OCI-LY7 (cell line): ENCODE results near the gene MAPK12. TPM values are rescaled to one million over a fixed set of nuclear protein-coding genes. Genes with fewer than 3 reads are reported as not detected.

Experiments used
- BruUV-seq: library from RNA; stranded (reverse); fragments of 400-500 nt; replicated peaks from 2 replicates; lab custom pipeline; 2021; lab: Mats Ljungman, UMichigan
- CTCF ChIA-PET: fragments of 300-600 bp; sonication (Branson Sonifier 250); formaldehyde crosslinking; loops from one replicate; lab custom pipeline; 2022; ENCODE audit warnings: antibody characterized with exemption; ENCODE audit not compliant: unreplicated experiment; lab: Charles Lee
- POLR2A ChIA-PET: fragments of 300-600 bp; sonication (Branson Sonifier 250); formaldehyde crosslinking; loops from one replicate; lab custom pipeline; 2022; ENCODE audit warnings: antibody characterized with exemption; lab: Charles Lee
- DNase-seq: peaks from one replicate; pipeline ENCODE4 v3.0.0-alpha.2; 2015; ENCODE audit warnings: low spot score
- H2AFZ ChIP-seq: fragments of 200-600 bp; sonication (generic), shearing (Covaris generic); 2 replicates; pipeline ENCODE4 v1.6.1; 2014; ENCODE audit warnings: mild to moderate bottlenecking, antibody characterized with exemption, low read length, moderate library complexity
- H3K27ac ChIP-seq: fragments of 200-600 bp; sonication (generic); 2 replicates; pipeline ENCODE4 v1.5.1; 2014; ENCODE audit warnings: mixed run types, low read depth, mild to moderate bottlenecking, moderate library complexity, low read length, inconsistent platforms; ENCODE audit not compliant: poor library complexity, severe bottlenecking
- H3K36me3 ChIP-seq: fragments of 200-600 bp; sonication (generic); 2 replicates; pipeline ENCODE4 v1.6.1; 2014; ENCODE audit warnings: mild to moderate bottlenecking, antibody characterized with exemption, low read length, moderate library complexity, mixed read lengths; ENCODE audit not compliant: insufficient read depth
- H3K4me1 ChIP-seq: fragments of 200-600 bp; sonication (generic); 2 replicates; pipeline ENCODE4 v1.5.1; 2014; ENCODE audit warnings: mild to moderate bottlenecking, low read length; ENCODE audit not compliant: insufficient read depth, poor library complexity, severe bottlenecking
- H3K4me2 ChIP-seq: fragments of 200-600 bp; sonication (generic); 2 replicates; pipeline ENCODE4 v1.6.1; 2014; ENCODE audit warnings: mild to moderate bottlenecking, low read length
- H3K4me3 ChIP-seq: fragments of 200-600 bp; sonication (generic); 2 replicates; pipeline ENCODE4 v1.5.1; 2014; ENCODE audit warnings: mild to moderate bottlenecking, low read depth, low read length; ENCODE audit not compliant: poor library complexity, severe bottlenecking
- H3K79me2 ChIP-seq: fragments of 200-600 bp; sonication (generic); 2 replicates; pipeline ENCODE4 v1.6.1; 2016; ENCODE audit warnings: low read depth, mild to moderate bottlenecking, low read length, moderate library complexity, mixed read lengths; ENCODE audit not compliant: insufficient read depth
- H3K9me2 ChIP-seq: fragments of 200-600 bp; sonication (generic); 2 replicates; pipeline ENCODE4 v1.6.1; 2016; ENCODE audit warnings: mild to moderate bottlenecking, low read length, mixed read lengths; ENCODE audit not compliant: insufficient read depth
- H3K9me3 ChIP-seq: fragments of 200-600 bp; sonication (generic); 2 replicates; pipeline ENCODE4 v1.6.1; 2014; ENCODE audit warnings: mild to moderate bottlenecking, mixed run types, low read length, mixed read lengths
- H4K20me1 ChIP-seq: fragments of 200-600 bp; sonication (generic); 2 replicates; pipeline ENCODE4 v1.6.1; 2014; ENCODE audit warnings: mild to moderate bottlenecking, antibody characterized with exemption, low read length, moderate library complexity, mixed read lengths; ENCODE audit not compliant: insufficient read depth
- CTCF ChIP-seq: fragments of 200-600 bp; sonication (generic); conservative IDR thresholded peaks from 2 replicates; pipeline ENCODE4 v1.5.1; 2014; ENCODE audit warnings: mild to moderate bottlenecking, antibody characterized with exemption, low read length, moderate library complexity, mixed read lengths
- EZH2phosphoT487 ChIP-seq: fragments of 200-600 bp; sonication (generic); IDR thresholded peaks from 2 replicates; pipeline ENCODE4 v1.6.1; 2018; ENCODE audit warnings: low read depth, borderline replicate concordance, mild to moderate bottlenecking, mixed run types, antibody characterized with exemption, low read length, moderate library complexity, mixed read lengths
- intact Hi-C: fragments of 100-400 bp; cut with micrococcal nuclease; formaldehyde crosslinking; loops from one replicate; pipeline ENCODE4 v1.10.0; 2022; ENCODE audit not compliant: unreplicated experiment
- total RNA-seq, 2 experiments: library from RNA; depleted of rRNA in 1 of 2; stranded (reverse); fragments of >200 nt in 1 of 2; shearing (Covaris generic) in 1 of 2; gene quantifications; 2 replicates each; pipeline ENCODE4 v1.2.3, GENCODE V29; 2014 to 2022

The MAPK12 gene
- total RNA-seq, 2 experiments from 2014 or later, result 84.9 to 93.6 TPM

- no peak for DNase-seq
- H3K4me3 ChIP-seq, result no peak overlapping the region
- no TSS peak for BruUV-seq
- no peak overlapping the region for H3K4me2 ChIP-seq
- H3K36me3 ChIP-seq, result peaks cover 13% of the 10 kb centered on the region; the same call in 1 of the 2 replicates
- no peak overlapping the region for H3K27ac ChIP-seq
- no peaks in the 10 kb centered on the region for H3K9me2 ChIP-seq
- intact Hi-C loops, result no loop called here
- peaks cover 6% of the 10 kb centered on the region for H3K4me1 ChIP-seq
- H2AFZ ChIP-seq, result no peak overlapping the region
- no peaks in the 10 kb centered on the region for H4K20me1 ChIP-seq
- H3K9me3 ChIP-seq, result peaks cover 5% of the 10 kb centered on the region; the same call in 1 of the 2 replicates
- H3K79me2 ChIP-seq, result no peaks in the 10 kb centered on the region
- TF ChIP-seq EZH2phosphoT487, result no peak
- TF ChIP-seq CTCF, result no peak
- POLR2A ChIA-PET, result no interaction called here
- CTCF ChIA-PET, result interaction anchor here (0.7 kb wide), 1 partner anchor 27 kb away, joined by 6 read pairs; no protein-coding TSS in a partner anchor
Measured at GRCh38 chr22:50280022-50280707, 18.7 kb upstream of the MAPK12 start.

- TF ChIP-seq EZH2phosphoT487, result no peak
- no peak for TF ChIP-seq CTCF
- Histone ChIP-seq H3K36me3 (peaks cover 16% of the 10 kb centered on the region; the same call in 1 of the 2 replicates), H3K27ac (no peak overlapping the region), H3K9me2 (no peaks in the 10 kb centered on the region), H4K20me1 (no peaks in the 10 kb centered on the region), H2AFZ (no peak overlapping the region), H3K4me3 (no peak overlapping the region), H3K4me2 (no peak overlapping the region), H3K79me2 (no peaks in the 10 kb centered on the region), H3K9me3 (peaks cover 5% of the 10 kb centered on the region; the same call in 1 of the 2 replicates), H3K4me1 (peaks cover 8% of the 10 kb centered on the region)
- intact Hi-C loops, result no loop called here
- CTCF ChIA-PET, result no interaction called here
- BruUV-seq, result no TSS peak
- no peak for DNase-seq
- POLR2A ChIA-PET, result no interaction called here
Measured at GRCh38 chr22:50278956-50279619, 17.6 kb upstream of the MAPK12 start.

GRCh38 chr22:50278461-50278860, 17.0 kb upstream of the MAPK12 start:
- no peaks in the 10 kb centered on the region for H3K79me2 ChIP-seq
- no peak for DNase-seq
- peaks cover 5% of the 10 kb centered on the region; the same call in 1 of the 2 replicates for H3K9me3 ChIP-seq
- no peak overlapping the region for H3K4me3 ChIP-seq
- H3K36me3 ChIP-seq, result peaks cover 16% of the 10 kb centered on the region; the same call in 1 of the 2 replicates
- TF ChIP-seq CTCF (no peak), EZH2phosphoT487 (no peak)
- H2AFZ ChIP-seq, result no peak overlapping the region
- H3K4me2 ChIP-seq, result no peak overlapping the region
- H3K27ac ChIP-seq, result no peak overlapping the region
- ChIA-PET CTCF (no interaction called here), POLR2A (no interaction called here)
- intact Hi-C loops, result no loop called here
- H3K9me2 ChIP-seq, result no peaks in the 10 kb centered on the region
- BruUV-seq, result no TSS peak
- no peaks in the 10 kb centered on the region for H4K20me1 ChIP-seq
- peaks cover 9% of the 10 kb centered on the region for H3K4me1 ChIP-seq
